GM12873 (cell line): ENCODE data around the gene HOXD8.

Source experiments
- TF ChIP-seq, protein P1 (sequence below): IDR thresholded peaks from 2 replicates; pipeline ENCODE4 v1.5.1; 2012; ENCODE audit warnings: low read depth, mild to moderate bottlenecking, moderate library complexity, low read length, control low read depth; ENCODE audit not compliant: insufficient read depth; ENCODE audit errors: missing control alignments

The HOXD8 gene

DNA sequence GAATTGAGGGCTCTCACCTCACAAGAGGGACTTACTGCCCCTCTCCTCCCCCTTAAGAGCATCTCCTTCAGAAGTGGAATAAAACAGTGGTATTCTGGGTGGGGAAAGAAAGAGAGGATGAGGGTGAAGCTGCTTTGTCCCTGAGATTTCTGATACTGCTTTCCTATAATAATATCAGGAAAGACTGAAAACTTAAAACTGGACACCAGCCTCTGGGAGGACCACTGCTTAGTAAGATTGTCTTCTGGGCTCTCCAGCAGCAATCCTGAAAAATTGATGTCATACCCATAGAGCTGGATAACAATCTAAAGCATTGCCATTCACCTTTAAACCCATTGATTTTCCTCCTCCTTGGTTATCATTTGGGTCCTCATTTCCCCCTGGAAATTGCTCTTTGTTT lies 17.1 kb downstream of the HOXD8 start:
- TF ChIP-seq, protein P1, sequence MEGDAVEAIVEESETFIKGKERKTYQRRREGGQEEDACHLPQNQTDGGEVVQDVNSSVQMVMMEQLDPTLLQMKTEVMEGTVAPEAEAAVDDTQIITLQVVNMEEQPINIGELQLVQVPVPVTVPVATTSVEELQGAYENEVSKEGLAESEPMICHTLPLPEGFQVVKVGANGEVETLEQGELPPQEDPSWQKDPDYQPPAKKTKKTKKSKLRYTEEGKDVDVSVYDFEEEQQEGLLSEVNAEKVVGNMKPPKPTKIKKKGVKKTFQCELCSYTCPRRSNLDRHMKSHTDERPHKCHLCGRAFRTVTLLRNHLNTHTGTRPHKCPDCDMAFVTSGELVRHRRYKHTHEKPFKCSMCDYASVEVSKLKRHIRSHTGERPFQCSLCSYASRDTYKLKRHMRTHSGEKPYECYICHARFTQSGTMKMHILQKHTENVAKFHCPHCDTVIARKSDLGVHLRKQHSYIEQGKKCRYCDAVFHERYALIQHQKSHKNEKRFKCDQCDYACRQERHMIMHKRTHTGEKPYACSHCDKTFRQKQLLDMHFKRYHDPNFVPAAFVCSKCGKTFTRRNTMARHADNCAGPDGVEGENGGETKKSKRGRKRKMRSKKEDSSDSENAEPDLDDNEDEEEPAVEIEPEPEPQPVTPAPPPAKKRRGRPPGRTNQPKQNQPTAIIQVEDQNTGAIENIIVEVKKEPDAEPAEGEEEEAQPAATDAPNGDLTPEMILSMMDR, result no peak

- TF ChIP-seq, protein P1, result no peak
These were observed 17.8 kb downstream of the HOXD8 start for GRCh38 chr2:176147210-176147799.

GRCh38 chr2:176147800-176148496 lies 18.4 kb downstream of the HOXD8 start:
- TF ChIP-seq, protein P1, result no peak

GRCh38 chr2:176148751-176149421 lies 19.4 kb downstream of the HOXD8 start:
- TF ChIP-seq, protein P1, result no peak

- TF ChIP-seq, protein P1, result no peak
These were observed 20.0 kb downstream of the HOXD8 start for GRCh38 chr2:176149481-176149938.

DNA sequence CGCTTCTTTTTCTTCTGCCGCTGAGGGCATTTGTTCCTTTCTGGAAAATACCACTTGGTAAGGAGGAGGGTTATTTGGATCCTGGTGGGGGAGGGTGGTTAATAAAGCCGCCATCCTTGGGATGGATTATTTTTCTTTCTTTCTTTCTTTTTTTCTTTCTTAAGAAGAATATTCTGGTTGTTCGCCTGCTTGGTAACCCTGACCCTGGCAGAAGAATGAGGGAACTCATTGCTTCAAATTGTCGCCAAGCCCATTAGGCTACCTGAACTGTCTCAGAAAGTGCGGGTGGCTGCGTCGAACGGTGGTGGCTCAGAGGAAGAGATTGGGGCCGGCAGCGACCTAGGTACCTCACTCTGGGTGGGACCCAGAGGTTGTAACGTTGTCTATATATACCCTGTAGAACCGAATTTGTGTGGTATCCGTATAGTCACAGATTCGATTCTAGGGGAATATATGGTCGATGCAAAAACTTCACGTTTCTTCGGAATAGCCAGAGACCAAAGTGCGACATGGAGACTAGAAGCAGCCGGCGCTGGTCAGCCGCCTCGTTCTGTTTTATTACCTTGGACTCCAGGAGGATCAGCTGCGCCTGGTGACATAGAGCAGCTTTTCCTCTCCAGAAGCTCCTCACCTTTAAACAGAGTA lies 20.6 kb downstream of the HOXD8 start:
- TF ChIP-seq, protein P1, result no peak
